Measurements from ENCODE around the gene CES5A. TPM values are rescaled to one million over a fixed set of nuclear protein-coding genes. Genes with fewer than 3 reads are reported as not detected.

Gene CES5A
- total RNA-seq, 1 donor from 2014 or later = not detected

Other genes starting within 250 kb of the CES5A start
- gene SLC6A2, start 219.4 kb downstream of the CES5A start, total RNA-seq = not detected in 2 replicates
- gene CES1, start 42.3 kb downstream of the CES5A start, total RNA-seq = not detected in 2 replicates

Data from glomerular endothelial cell (primary cell).